GM19193 (cell line): ENCODE results near the gene RETNLB.

Experiments
- POLR2A ChIP-seq: IDR thresholded peaks from 4 replicates; pipeline ENCODE4 v1.6.1; 2011; ENCODE audit not compliant: insufficient read depth, insufficient read length; ENCODE audit errors: extremely low read depth

The RETNLB gene

GRCh38 chr3:108757404-108757982 is at the start of gene RETNLB:
TSS of gene RETNLB (minus strand) at chr3:108757410. CDS start at chr3:108757185, 225 bp downstream.
- no peak for TF ChIP-seq POLR2A

- TF ChIP-seq POLR2A = no peak
Observed at GRCh38 chr3:108806316-108806715, 49.1 kb upstream of the RETNLB start.

GRCh38 chr3:108804966-108805365 is 47.8 kb upstream of the RETNLB start:
- no peak for TF ChIP-seq POLR2A

GRCh38 chr3:108804437-108804836 is 47.2 kb upstream of the RETNLB start:
- no peak for TF ChIP-seq POLR2A

GRCh38 chr3:108791473-108791872 is 34.3 kb upstream of the RETNLB start:
- no peak for TF ChIP-seq POLR2A

- TF ChIP-seq POLR2A = no peak
Observed at GRCh38 chr3:108780235-108780634, 23.0 kb upstream of the RETNLB start.

GRCh38 chr3:108779496-108779895 is 22.3 kb upstream of the RETNLB start:
- TF ChIP-seq POLR2A = no peak

GRCh38 chr3:108775649-108776048 is 18.4 kb upstream of the RETNLB start:
- TF ChIP-seq POLR2A = no peak

GRCh38 chr3:108767253-108767652 is 10.0 kb upstream of the RETNLB start:
- TF ChIP-seq POLR2A = no peak

- TF ChIP-seq POLR2A = no peak
Observed at GRCh38 chr3:108755686-108756085, 1.5 kb downstream of the RETNLB start.

- TF ChIP-seq POLR2A = no peak
Observed at GRCh38 chr3:108744762-108745161, 12.4 kb downstream of the RETNLB start.

GRCh38 chr3:108742929-108743328 is 14.3 kb downstream of the RETNLB start:
- no peak for TF ChIP-seq POLR2A

- no peak for TF ChIP-seq POLR2A
Observed at GRCh38 chr3:108736821-108737220, 20.4 kb downstream of the RETNLB start.

GRCh38 chr3:108728934-108729333 is 28.3 kb downstream of the RETNLB start:
- no peak for TF ChIP-seq POLR2A

- TF ChIP-seq POLR2A = no peak
Observed at GRCh38 chr3:108728105-108728504, 29.1 kb downstream of the RETNLB start.

- no peak for TF ChIP-seq POLR2A
Observed at GRCh38 chr3:108724101-108724500, 33.1 kb downstream of the RETNLB start.

GRCh38 chr3:108722724-108723123 is 34.5 kb downstream of the RETNLB start:
- no peak for TF ChIP-seq POLR2A

GRCh38 chr3:108719178-108719806 is 37.9 kb downstream of the RETNLB start:
- TF ChIP-seq POLR2A = no peak

GRCh38 chr3:108718454-108718853 is 38.8 kb downstream of the RETNLB start:
- TF ChIP-seq POLR2A = no peak
